Measurements from ENCODE around the gene CHID1.

CHID1 gene

GRCh38 chr11:864898-865297 lies 45.7 kb downstream of the CHID1 start:
- DNase-seq (ENCODE audit: low read depth): no peak

GRCh38 chr11:863910-864827 lies 46.4 kb downstream of the CHID1 start:
- no peak for DNase-seq (ENCODE audit: low read depth)

GRCh38 chr11:863023-863909 lies 47.3 kb downstream of the CHID1 start:
- DNase-seq (ENCODE audit: low read depth): no peak

- no peak for DNase-seq (ENCODE audit: low read depth)
Observed at GRCh38 chr11:862696-863022, 48.0 kb downstream of the CHID1 start.

DNA sequence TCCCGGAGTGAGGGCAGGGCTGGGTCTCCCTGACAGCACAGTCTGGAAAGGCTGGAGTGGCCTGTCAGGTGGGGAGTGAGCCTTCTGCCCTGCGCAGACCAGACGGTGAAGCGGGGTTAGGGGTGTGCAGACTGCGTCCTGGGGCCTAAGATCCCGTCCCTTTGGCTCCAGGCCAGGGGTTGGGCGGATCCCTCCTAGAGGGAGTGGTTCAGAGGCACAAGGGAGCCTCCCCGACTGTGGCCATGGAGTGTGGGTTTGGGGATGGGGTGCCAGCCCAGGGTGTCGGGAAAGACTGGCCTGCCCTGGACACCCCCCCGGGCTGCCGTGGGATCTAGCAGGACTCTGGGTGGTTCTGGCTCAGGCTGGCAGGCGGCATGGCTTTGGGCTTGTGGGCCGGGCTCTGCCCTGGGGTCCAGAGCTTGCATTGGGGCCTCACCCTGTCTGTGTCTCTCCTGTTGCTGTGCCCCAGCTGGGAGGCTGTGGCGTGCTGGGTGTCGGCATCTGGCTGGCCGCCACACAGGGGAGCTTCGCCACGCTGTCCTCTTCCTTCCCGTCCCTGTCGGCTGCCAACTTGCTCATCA lies 48.4 kb downstream of the CHID1 start:
- no peak for DNase-seq (ENCODE audit: low read depth)

GRCh38 chr11:861105-861479 lies 49.5 kb downstream of the CHID1 start:
- no peak for DNase-seq (ENCODE audit: low read depth)

DNA sequence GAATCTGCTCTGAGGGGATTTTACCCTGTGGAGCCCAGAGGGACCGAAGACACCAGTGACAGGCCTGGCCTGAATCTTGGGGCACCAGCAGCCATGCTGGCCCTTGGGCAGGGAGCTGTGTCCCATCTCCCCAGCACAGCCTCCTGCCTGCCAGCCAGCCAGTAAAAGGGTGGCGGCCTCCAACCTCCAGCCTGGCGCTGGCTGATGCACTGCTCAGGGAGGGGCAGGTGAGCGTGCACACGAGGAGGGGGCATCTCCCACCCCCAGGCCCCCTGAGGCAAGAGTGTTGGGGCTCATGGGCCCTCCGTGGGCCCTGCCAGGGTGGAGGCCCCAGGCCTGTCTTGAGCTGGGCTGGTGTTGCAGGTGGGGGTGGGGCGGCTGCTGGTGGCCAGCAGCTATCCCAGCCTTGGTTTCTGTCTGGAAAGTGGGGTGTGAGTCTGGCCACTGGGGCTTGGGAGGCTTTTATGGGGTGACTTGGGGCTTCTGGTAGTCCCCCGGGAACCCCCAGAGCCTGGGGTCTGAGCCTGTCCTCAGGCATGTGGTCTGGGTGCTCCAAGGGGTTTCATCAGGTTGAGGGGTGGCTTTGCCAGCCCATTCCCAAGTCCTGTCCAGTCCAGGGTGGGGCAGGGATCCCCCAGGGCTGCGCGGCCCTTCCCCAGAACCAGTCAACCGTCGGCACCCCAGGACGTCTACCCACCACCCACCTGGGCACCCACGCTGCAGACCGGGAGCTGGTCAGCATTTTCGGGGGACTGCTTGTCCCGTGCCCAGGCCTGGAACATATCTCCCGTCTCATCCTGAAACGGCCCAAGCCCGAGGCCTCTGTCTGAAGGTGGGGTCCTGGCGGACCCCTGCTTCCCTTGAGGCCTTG lies 50.1 kb downstream of the CHID1 start:
- DNase-seq (ENCODE audit: low read depth): no peak

- DNase-seq (ENCODE audit: low read depth): no peak
Observed at GRCh38 chr11:859394-860131, 51.0 kb downstream of the CHID1 start.

GRCh38 chr11:858762-859339 lies 51.8 kb downstream of the CHID1 start:
- no peak for DNase-seq (ENCODE audit: low read depth)

DNA sequence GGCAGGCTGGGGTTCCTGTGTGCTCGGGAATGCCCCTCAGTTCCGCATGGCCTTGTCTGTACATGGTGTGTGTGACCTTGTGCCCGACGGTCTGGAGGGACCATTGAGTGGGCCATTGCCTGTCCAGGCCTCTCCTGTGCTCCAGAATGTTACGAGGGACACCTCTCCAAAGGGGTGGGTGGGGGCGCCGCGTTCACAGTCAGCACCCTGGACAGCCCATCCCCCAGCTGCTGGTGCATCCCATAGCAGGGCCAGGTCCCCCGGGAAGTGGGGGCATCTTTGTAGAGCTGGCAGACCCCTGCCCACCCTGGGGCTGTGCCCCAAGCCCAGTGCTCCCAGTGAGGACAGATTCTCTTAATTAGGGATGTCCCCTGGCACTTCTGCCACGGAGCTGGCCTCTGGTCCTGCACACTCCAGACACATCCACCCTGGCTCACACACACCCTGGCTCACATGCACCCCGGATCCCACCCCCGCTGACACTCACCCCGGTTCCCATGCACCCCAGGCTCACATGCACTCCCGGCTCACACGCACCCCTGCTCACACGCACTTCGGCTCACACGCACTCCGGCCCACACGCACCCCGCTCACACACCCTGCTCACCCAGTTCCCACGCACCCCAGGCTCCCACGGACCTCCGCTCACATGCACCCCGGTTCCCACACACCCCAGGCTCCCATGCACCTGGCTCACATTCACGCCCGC lies 52.4 kb downstream of the CHID1 start:
- no peak for DNase-seq (ENCODE audit: low read depth)

DNA sequence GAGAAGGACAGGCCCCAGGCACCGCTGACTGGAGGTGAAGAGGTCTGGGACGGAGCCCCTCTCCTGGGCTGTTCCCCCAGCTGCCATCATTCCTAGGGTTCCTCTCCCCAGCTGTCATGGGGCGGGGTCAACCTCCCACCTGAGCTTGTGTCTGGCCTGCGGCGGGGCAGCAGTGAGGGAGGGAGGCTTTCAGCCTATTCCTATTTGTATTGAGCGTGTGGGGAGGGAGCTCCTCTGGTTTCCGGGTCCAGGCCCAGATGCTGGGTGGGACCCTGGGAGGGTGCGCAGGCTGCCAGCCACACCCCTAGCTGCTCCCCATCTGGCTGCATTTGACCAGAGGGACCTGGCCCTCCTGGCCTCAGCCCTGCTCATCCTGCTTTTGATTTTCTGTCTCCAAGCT lies 54.2 kb downstream of the CHID1 start:
- no peak for DNase-seq (ENCODE audit: low read depth)

DNA sequence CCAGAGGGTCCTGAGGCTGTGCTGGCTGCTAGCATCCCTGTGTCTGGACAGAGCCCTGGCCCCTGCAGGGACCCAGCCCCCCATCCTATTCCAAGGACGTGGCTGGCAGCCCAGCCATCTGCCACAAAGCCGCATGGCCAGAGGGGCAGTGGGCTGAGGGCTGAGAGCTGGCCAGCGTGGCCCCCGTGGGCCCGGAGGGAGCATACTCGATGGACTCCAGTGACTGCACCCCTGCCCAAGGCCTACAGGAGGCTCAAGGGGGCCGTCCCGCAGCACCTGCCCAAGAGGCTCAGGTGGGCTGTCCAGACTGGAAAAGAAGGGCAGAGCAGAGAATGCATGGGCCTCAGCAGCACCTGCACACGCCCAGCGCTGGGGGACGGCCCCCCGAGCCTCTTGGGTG lies 54.8 kb downstream of the CHID1 start:
- no peak for DNase-seq (ENCODE audit: low read depth)

DNA sequence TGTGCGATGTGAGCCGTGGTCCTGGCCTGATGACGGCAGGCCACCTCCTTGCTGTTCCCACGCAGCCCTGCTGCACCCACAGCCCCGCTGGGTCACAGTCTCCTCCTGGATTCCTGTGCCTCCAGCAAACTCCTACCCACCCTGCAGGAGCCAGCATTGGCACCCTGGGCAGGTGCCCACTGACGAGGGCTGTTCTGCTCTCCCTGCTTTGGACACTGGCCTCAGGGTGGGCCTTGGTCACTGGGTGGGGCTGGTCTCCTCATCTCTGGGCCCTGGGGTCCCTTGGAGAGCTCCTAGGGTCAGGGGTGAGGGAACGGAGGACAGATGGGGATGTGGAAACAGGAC lies 55.3 kb downstream of the CHID1 start:
- DNase-seq (ENCODE audit: low read depth): no peak

DNA sequence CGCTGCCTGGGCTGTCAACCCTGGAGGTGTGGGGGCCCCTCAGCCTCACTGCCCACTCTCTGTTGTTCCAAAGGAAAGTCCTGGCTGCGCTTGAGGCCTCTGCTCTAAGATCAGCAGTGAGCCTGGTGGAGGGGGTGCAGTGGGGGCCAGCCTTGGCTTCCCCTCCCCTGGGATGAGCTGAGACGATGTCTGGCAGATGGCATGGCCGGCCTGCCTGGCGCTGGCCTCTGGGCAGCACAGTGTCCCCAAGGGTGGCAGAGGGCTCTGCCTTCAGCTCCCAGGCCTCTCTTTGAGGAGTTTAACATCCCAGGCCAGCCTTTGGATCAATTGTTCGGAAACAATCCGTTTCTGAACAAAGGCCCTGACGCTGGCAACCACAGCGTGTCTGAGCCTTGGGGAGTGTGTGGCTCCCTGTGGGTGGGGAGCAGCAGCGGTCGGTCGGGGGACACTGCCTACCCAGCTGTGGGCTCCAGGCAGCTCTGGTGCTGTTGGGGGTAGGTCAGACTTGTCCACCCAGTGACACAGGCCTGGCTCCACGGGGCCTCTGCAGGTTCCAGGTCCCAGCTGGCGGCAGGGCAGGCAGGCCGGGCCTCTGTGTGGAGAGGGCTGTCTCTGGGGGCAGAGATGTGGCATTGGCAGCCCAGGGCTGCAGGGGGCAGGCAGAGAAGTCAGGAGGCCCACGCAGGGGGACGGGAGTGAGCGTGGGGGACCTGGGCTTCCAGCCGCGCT lies 55.8 kb downstream of the CHID1 start:
- DNase-seq (ENCODE audit: low read depth): no peak

DNA sequence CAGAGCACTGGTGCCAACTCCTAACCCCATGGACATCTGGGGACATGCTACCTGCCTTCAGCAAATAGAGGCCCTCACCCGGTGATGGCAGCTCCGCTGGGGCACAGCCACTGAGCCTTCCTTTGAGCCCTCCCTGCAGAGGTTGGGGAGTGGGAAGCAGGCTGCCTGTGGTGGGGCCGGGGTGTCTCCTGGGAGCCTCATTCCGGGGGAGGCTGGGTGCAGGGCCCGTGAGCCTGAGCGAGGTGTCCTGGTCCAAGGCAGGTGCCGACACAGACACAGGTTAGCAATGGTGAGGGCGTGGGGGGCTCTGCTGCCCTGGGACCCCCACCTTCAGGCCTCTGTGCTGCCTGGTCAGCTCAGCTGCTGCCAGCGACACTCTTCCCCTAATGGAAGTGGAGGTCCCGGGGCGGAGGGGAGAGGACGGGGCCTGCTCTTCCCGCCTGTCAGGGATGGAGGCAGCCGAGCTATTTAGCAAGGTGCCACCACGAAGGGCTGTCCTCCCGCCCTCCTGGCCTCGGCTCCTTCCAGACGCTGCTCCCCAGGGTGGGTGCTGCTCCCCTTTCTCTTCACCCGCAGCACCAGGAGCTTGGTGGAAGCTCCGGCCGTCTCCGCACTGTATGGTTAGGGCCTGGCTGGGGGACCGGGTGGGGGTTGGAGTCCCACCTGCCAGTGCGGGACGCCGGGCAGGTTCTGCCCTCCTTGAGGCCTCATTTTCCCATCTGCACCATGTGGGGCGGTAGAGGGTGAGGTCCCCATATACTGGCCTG lies 56.7 kb downstream of the CHID1 start:
- DNase-seq (ENCODE audit: low read depth): no peak

- DNase-seq (ENCODE audit: low read depth): no peak
Observed at GRCh38 chr11:852762-853161, 57.8 kb downstream of the CHID1 start.

DNA sequence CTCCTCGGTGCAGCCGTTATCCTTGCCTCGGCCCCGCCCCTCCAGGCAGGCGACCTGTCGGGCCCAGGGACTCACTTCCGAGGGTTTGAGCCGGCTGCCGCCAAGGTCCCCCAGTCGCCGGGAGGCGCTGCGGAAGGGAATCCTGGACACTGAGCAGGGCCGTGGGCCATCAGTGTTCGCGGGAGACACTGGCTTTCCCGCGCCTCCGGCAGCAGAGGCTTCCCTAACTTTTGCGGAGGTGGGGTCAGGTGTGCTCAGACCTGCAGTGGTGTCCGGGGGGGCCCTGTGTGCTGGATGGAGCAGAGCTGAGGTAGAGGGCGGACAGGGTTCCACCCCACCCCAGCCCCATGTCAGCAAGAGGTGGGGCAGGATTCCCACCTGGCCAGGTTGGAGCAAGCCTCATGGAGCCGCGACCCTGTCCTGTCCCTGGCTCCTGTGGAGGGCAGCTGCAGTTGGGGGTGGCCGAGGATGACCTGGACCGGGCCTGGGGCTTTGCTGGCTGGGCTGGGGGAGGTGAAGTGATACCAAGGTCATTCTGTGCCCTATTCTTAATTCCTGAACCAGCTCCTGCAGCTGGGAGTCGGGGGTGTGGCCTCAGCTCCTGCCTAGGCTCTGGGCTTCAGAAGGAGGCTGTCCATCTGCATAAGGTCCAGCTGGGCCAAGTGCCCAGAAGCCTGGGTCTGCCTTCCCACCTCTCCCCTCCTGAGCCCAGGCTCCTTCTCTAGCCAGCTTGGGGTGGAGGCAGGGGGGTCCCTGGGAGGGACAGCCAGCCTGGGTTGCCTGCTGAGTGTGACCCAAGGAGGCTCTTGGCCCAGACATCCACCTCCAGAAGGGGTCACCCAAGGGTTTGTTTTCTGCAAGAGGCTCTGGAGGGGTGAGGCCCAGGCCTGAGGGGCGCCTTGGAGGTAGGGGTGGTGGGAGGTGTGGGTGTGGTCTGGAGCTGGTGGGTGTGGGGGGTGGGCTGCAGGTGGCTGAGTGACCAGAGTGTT lies 59.5 kb downstream of the CHID1 start:
- no peak for DNase-seq (ENCODE audit: low read depth)
